HG03066 (cell line): ENCODE data around the gene ACBD6.
"Not testable (repeated sequence)": the region's sequence is repeated elsewhere in the genome, so short reads cannot be mapped to it uniquely, and the experiment has no call there.

ENCODE experiments used
- ATAC-seq: cut with Tn5 transposase; IDR thresholded peaks from one replicate; pipeline ENCODE4 v1.9.1; 2021; ENCODE audit warnings: low read depth; ENCODE audit not compliant: unreplicated experiment

ACBD6 gene

DNA sequence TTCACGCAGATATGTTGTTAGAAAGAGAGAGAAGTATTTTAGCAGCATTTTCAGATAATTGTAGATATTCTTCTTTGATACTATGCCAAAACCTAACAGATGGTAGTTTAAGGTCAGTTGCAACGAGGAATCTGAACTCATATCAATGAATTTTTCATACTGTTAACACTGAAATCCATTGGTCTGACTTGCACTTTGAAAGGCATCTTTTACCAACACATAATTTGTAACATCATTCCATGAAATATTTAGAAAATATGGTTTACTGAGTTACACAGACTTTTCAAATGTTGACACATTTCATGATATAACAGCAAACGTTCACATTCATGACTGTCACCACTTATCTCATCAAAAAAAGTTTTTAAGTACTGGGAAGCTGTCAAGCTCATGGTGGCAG, 4.6 kb downstream of the ACBD6 start:
- ATAC-seq, result no peak

GRCh38 chr1:180494370-180494769, 8.0 kb downstream of the ACBD6 start:
- ATAC-seq, result no peak

DNA sequence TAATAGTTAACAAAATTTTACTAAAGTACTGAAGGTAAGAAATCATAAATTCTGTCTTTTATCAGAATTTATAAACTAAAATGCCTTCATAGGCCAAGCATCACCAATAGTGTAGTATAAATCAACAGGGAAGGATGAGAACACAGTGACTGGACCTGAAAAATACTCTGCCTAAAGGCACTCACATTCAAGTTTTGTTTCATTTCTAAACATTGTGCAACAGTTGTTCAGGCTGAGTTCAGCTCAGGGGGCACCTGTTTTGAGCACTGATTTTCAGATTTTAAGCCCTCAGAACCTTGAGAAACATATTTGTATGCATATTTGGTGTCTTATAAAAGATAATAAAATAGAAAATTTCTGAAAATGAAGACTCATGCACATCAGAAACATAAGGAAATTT, 12.4 kb downstream of the ACBD6 start:
- no peak for ATAC-seq

DNA sequence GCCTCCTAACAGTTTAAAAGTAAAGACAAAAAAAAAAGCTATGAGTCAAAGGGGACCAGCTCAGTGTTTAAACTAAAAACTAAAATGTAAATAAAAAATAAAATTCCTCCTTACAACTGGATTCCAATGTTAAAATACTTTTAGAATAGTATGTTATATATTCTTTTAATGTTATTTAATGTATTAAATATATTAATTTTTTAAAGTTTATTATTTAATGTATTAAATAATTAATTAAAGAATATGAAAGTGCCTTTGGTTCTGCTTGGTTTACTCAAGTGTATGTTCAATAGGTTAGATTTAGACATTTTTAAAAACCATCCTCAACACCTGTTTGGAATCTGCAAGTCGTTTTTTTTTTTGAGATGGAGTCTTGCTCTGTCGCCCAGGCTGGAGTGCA, 13.1 kb downstream of the ACBD6 start:
- ATAC-seq, result no peak

- ATAC-seq, result no peak
Measured at GRCh38 chr1:180488661-180489060, 13.7 kb downstream of the ACBD6 start.

DNA sequence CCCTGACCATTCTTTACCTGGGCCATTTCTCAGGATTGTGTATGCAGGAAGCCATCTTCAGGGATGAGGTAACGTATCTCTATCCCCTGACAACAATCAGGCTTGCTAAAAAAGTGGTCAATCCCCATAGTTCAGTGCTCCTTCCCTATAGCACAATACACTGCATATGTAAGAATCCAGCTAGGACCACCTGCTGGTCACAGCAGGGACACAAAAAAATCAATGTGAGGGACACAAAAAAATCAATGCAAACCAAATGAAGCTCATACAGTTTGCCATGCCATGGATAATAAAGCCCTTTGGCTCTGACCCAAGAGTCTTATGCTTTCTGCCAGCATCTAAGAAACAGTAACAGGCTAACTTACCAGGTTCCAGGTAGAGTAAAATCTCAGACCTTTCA, 16.3 kb downstream of the ACBD6 start:
- no peak for ATAC-seq

DNA sequence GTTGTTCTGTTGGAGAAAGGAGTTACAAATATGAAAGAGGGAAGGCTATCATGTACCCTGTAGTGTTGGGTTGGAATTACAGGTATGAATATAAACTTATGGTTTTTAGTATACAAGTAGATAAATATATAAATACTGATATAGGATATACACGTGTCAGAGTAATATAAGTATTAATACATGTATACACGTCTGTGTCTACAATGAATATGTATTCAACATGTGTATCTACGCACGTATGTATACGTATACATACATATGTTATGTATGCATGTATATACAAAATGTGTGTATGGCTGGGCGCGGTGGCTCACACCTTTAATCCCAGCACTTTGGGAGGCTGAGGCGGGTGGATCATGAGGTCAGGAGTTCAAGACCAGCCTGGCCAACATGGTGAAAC, 17.9 kb downstream of the ACBD6 start:
- ATAC-seq, result no peak

GRCh38 chr1:180482425-180483275, 19.7 kb downstream of the ACBD6 start:
- ATAC-seq, result no peak

DNA sequence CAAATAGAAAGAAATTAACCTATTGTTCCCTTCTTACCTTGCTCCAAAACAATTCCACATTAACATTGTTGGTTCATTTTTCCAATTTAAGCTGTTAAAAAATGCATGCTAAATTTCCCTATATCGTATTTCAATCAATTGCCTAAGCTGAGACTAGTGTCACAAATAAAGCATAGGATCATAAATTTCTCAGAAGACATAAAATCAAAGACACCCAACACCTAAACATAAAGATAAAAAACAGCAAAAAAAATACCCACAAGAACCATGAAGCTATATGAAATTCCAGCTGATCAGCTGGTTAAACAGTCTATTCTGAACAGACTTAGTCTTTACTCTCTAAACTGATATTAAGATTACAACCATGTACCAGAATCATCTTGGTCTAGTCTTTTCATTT, 32.3 kb downstream of the ACBD6 start:
- no peak for ATAC-seq

GRCh38 chr1:180468311-180468710, 34.1 kb downstream of the ACBD6 start:
- no peak for ATAC-seq

- ATAC-seq, result no peak
Measured at GRCh38 chr1:180462102-180462501, 40.3 kb downstream of the ACBD6 start.

- ATAC-seq, result not testable (repeated sequence)
Measured at GRCh38 chr1:180461682-180462081, 40.7 kb downstream of the ACBD6 start.

- ATAC-seq, result no peak
Measured at GRCh38 chr1:180458807-180459206, 43.6 kb downstream of the ACBD6 start.

DNA sequence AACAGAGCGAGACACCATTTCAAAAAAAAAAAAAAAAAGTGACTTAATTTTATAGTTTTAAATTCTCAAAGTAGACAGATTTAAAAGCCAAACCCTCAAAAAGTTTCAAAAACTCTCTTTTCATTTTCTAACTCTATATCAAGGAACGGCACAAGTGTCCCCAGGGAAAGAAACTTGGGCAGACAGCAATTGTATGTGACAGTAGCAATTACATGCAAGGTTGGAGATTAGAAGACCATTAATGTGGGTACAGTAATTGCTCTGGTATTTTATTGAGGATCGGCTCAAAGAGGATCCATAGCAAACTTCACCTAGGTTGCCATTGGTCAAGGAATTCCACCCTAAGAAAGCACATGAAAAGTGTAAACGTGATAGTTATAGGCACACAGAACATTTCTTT, 46.2 kb downstream of the ACBD6 start:
- ATAC-seq, result no peak

DNA sequence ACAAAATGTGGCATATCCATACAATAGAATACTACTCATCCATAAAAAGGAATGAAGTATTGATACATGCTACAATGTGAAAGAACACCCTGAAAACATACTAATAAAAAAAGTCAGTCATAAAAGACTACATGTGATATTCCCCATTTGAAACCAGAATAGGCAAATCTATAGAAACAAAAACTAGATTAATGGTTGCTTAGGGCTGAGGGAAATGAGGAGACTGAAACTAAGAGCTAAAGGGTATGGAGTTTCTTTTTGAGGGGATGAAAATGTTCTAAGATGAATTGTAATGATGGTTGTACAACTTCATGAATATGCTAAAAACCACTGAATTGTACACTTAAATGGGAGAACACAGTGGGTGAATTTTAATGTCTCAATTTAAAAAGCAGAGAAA, 50.9 kb downstream of the ACBD6 start:
- no peak for ATAC-seq

- ATAC-seq, result no peak
Measured at GRCh38 chr1:180444522-180444921, 57.9 kb downstream of the ACBD6 start.

DNA sequence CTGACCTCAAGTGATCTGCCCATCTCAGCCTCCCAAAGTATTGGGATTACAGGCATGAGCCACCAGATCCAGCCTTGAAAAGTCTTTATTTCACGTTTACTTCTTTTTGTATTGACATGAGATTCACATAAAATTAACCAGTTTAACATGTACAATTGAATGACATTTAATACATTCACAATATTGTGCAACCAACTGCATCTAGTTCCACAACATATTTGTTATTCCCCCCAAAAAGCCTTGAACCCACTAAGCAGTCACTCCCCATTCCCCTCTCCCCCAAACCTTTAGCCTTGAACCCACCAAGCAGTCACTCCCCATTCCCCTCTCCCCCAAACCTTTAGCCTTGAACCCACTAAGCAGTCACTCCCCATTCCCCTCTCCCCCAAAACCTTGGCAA, 62.0 kb downstream of the ACBD6 start:
- ATAC-seq, result no peak

DNA sequence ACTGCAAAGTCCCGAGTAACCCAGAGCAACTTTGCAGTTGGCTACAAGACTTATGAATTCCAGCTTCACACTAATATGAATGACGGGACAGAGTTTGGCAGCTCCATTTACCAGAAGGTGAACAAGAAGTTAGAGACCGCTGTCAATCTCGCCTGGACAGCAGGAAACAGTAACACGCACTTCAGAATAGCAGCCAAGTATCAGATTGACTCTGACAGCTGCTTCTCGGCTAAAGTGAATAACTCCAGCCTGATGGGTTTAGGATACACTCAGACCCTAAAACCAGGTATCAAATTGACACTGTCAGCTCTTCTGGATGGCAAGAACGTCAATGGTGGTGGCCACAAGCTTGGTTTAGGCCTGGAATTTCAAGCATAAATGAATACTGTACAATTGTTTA, 66.8 kb downstream of the ACBD6 start:
- no peak for ATAC-seq

DNA sequence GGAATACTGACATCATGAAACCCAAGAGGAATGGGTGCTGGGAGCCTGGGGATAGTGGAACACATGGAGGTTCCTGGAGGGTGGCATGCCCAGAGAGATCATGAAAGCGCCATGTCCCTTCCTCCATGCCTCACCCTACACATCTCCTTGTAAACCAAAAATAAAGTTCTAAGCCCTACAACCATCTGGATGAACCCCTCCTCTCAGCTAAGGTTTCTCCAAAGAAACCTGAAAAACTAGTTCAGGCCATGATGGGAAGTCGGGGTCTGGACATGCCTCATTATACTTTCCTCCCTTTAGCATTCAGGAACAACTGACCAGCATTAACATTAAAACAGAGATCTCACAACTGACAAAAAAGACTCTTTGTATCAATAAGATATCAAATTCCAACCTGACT, 68.5 kb downstream of the ACBD6 start:
- ATAC-seq, result no peak

GRCh38 chr1:180431683-180432082, 70.7 kb downstream of the ACBD6 start:
- ATAC-seq, result no peak

- ATAC-seq, result no peak
Measured at GRCh38 chr1:180428782-180429695, 73.3 kb downstream of the ACBD6 start.

GRCh38 chr1:180425952-180426351, 76.4 kb downstream of the ACBD6 start:
- no peak for ATAC-seq
